HG03520 (cell line): ENCODE data around the gene WNT7B.

ENCODE experiments used
- ATAC-seq: cut with Tn5 transposase; IDR thresholded peaks from one replicate; pipeline ENCODE4 v1.9.1; 2021; ENCODE audit warnings: mild to moderate bottlenecking, moderate library complexity; ENCODE audit not compliant: unreplicated experiment

Gene WNT7B

GRCh38 chr22:45891996-45892621 is 84.9 kb downstream of the WNT7B start:
- no peak for ATAC-seq

GRCh38 chr22:45891471-45891995 is 85.4 kb downstream of the WNT7B start:
- ATAC-seq: no peak

DNA sequence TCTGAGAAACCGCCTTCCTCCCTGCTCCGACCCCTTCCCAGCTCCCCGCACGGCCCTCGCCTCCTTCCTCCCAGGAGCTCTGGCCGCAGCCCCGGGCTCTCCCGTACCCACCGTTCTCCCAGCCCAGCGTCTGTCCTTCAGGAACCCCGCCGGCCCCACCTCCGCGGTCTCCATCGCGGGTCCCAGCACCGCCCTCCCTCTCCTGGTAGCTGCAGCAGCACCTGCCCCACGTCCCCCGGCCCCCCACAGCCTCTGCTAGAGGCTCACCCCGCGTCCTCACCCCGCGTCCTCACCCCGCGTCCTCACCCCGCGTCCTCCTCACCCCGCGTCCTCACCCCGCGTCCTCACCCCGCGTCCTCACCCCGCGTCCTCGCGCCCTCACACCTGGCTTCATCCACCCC is 85.9 kb downstream of the WNT7B start:
- ATAC-seq: no peak

DNA sequence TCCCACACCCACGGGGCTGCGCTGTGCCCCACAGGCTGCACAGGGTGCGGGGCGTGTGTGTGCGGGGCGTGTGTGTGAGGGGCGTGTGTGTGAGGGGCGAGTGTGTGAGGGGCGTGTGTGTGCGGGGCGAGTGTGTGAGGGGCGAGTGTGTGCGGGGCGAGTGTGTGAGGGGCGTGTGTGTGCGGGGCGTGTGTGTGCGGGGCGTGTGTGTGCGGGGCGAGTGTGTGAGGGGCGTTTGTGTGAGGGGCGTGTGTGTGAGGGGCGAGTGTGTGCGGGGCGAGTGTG is 86.7 kb downstream of the WNT7B start:
- ATAC-seq: no peak

- no peak for ATAC-seq
Observed at GRCh38 chr22:45889539-45890350, 87.2 kb downstream of the WNT7B start.

- no peak for ATAC-seq
Observed at GRCh38 chr22:45889093-45889538, 87.8 kb downstream of the WNT7B start.

GRCh38 chr22:45888221-45889092 is 88.5 kb downstream of the WNT7B start:
- no peak for ATAC-seq

- ATAC-seq: no peak
Observed at GRCh38 chr22:45887202-45888131, 89.5 kb downstream of the WNT7B start.

DNA sequence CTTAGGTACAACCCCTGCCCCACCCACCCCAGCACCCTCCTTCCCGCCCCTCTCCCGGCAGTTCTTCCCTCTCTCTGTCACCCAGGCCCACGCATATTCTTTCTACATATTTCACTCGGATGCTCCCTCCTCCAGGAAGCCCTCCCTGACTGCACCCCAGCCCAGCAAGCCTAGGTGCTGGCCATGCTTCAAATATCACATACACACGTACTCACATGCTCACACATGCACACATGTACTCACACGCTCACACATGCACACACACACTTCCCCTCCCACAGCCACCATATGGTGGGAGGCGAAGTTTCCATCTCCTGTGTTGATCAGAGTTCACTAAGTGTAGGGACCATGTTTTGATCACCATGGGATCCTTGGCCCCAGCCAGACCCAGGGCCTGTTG is 90.4 kb downstream of the WNT7B start:
- no peak for ATAC-seq

GRCh38 chr22:45885941-45886395 is 91.0 kb downstream of the WNT7B start:
- ATAC-seq: no peak

DNA sequence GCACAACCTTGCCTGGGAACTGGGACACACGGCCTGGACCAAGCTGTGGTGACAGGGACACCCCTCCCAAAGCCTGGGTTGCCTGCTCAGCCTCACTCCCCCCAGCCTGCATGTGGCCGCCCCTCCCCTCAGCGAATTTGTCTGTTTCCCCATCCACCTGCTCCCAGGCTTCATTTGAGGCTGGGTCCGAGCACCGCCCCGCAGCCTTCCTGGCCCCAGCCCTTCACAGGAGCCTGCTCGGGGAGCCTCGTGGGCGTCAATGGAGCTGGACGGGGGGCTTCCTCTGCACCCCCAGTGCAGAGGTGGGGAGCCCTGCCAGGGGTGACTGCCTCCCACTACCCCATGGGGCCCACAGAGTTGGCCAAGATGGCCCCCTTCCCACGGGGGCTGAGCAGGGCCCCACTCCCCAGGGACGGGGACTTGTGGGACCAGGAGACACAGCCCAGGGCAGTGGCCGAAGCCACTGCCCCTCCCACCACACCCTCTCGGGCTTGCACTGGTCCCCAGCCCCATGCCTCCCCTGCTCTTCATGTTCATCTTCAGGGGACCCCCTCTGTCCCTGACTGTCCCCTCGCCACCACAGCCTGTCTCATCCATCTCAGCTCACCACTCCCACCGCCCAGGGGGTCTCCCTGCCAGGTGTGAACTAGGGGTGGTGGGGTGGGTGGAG is 91.7 kb downstream of the WNT7B start:
- no peak for ATAC-seq

DNA sequence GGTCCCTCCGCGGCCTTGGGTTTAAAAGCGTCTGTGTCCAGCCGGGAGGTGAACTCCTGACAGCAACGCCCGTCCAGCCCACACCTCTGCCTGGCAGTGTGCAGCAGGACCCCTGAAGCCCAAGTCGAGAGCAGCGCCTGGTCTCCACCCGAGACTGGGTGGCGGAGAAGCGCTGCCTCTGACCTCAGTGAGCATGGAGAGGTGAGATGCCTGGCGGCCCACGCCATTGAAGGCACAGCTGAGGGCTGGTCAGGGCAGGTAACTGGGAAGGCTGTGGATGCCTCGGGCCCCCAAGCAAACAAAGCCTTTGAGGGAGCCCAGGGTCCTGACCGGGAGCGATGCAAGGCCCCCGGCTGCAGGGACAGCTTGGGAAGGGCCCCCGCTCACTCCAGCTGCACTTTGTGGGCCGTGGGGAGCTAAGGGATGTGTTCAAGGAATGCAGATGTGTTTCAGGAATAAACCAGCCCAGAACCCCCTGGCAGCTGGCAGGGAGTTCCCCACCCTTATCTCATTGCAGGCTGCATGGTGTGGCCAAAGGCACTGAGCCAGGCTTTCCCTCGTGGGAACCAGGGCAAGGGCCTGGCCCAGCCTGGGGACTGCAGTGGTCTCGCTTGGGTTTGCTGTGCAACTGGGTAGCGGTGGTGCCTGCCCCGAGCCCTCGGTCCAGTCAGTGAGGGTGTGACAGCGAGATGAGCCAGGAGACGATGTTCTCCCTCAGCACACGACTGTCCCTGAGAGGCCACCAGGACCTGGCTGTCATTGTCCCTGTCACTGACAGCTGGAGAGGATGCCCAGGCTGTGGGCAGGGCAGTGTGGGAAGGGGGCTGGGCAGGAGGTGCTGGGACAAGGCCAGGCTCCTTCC is 92.5 kb downstream of the WNT7B start:
- no peak for ATAC-seq

- ATAC-seq: no peak
Observed at GRCh38 chr22:45883811-45884170, 93.2 kb downstream of the WNT7B start.

- ATAC-seq: no peak
Observed at GRCh38 chr22:45882881-45883810, 93.8 kb downstream of the WNT7B start.

DNA sequence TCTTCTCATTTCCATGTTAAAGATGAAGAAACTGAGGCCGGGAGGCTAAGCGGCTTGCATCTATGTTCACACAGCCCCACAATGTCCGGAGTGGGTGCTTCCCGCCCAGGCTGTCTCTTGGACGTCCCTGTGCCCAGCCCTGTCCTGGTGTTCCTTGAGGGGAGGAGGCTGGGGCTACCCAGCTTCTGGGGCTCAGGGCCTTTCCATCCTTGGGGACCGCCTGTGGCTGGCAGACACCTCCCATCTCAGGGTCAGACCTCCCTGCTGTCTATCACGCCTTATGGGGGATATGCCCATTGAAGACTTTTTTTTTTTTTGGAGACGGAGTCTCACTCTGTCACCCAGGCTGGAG is 95.5 kb downstream of the WNT7B start:
- ATAC-seq: no peak

- ATAC-seq: no peak
Observed at GRCh38 chr22:45880716-45881523, 96.0 kb downstream of the WNT7B start.

- ATAC-seq: no peak
Observed at GRCh38 chr22:45880091-45880715, 96.8 kb downstream of the WNT7B start.
